Spleen (tissue), 11 donors: ENCODE data around the gene DCBLD2. TPM values are rescaled to one million over a fixed set of nuclear protein-coding genes. Genes with fewer than 3 reads are reported as not detected.

Source experiments
- DNase-seq: peaks from one replicate; pipeline ENCODE4 v3.0.0-alpha.2; 2020
- H3K27ac ChIP-seq, 8 donors: fragments of 200-600 bp; sonication (generic) in 7 of 8; 1 replicate in 4 of 8; 2 replicates in 4 of 8; pipeline versions ENCODE4 v1.5.0 to v1.8.0; 2016 to 2021; ENCODE audit warnings: inconsistent platforms in 4 of 8, mild to moderate bottlenecking in 4 of 8, moderate library complexity in 1 of 8
- H3K27me3 ChIP-seq, 7 donors: fragments of 200-600 bp; sonication (generic) in 6 of 7; replicated peaks in 1 of 7; 1 replicate in 4 of 7; 2 replicates in 3 of 7; pipeline versions ENCODE4 v1.5.0 to v1.8.0; 2016 to 2021; ENCODE audit warnings: inconsistent platforms in 3 of 7, mild to moderate bottlenecking in 1 of 7
- H3K36me3 ChIP-seq, 6 donors: fragments of 200-600 bp; sonication (generic) in 5 of 6; 1 replicate in 4 of 6; 2 replicates in 2 of 6; pipeline versions ENCODE4 v1.5.0 to v1.8.0; 2016 to 2021; ENCODE audit warnings: inconsistent platforms in 2 of 6
- H3K4me1 ChIP-seq, 6 donors: fragments of 200-600 bp; sonication (generic) in 5 of 6; 1 replicate in 3 of 6; 2 replicates in 3 of 6; pipeline versions ENCODE4 v1.5.0 to v1.8.0; 2016 to 2021; ENCODE audit warnings: inconsistent platforms in 3 of 6
- H3K4me3 ChIP-seq, 8 donors: fragments of 200-600 bp; sonication (generic) in 7 of 8; 1 replicate in 4 of 8; 2 replicates in 4 of 8; pipeline versions ENCODE4 v1.5.0 to v1.8.0; 2016 to 2021; ENCODE audit warnings: inconsistent platforms in 4 of 8, mild to moderate bottlenecking in 4 of 8, moderate library complexity in 2 of 8
- H3K9me3 ChIP-seq, 8 donors: fragments of 200-600 bp; sonication (generic) in 7 of 8; 1 replicate in 4 of 8; 2 replicates in 4 of 8; pipeline versions ENCODE4 v1.5.0 to v1.8.0; 2016 to 2021; ENCODE audit warnings: inconsistent platforms in 4 of 8
- CTCF ChIP-seq, 11 experiments: fragments of 200-600 bp in 7 of 11; fragments of 450-650 bp in 4 of 11; sonication (generic) in 4 of 11; IDR thresholded peaks in 8 of 11; conservative IDR thresholded peaks in 3 of 11; 1 replicate in 7 of 11; 2 replicates in 4 of 11; pipeline versions ENCODE4 v1.4.0 to v1.8.0; 2016 to 2021; ENCODE audit warnings: antibody characterized with exemption in 11 of 11, inconsistent platforms in 4 of 11, mild to moderate bottlenecking in 1 of 11
- POLR2A ChIP-seq, 3 donors: fragments of 450-650 bp; IDR thresholded peaks; one replicate each; pipeline ENCODE4 v1.5.1; 2017; ENCODE audit warnings: antibody characterized with exemption in 3 of 3, mild to moderate bottlenecking in 1 of 3
- POLR2AphosphoS5 ChIP-seq, 3 donors: sonication (generic); formaldehyde crosslinking; IDR thresholded peaks; one replicate each; pipeline ENCODE4 v1.5.1; 2017; ENCODE audit warnings: antibody characterized with exemption in 3 of 3
- WGBS, 5 donors: extraction: QIAGEN DNeasy Blood & Tissue Kit in 3 of 5; methylation state at CpG; one replicate each; pipeline versions ENCODE4 v1.1.5 to v1.1.7; 2013 to 2018; 5-methylcytosine and 5-hydroxymethylcytosine counted together
- intact Hi-C: fragments of 100-400 bp; cut with DNase I; formaldehyde crosslinking; loops from one replicate; pipeline ENCODE4 v1.15.0; 2023; ENCODE audit warnings: low total_unique reads
- polyA plus RNA-seq, 3 donors: library from polyadenylated mRNA; stranded (reverse); fragments of 200-250 nt; gene quantifications; one replicate each; pipeline ENCODE4 v1.2.1, GENCODE V29; 2013
- total RNA-seq, 7 donors: library from RNA; depleted of rRNA in 3 of 7; stranded (reverse); fragments of >200 nt in 3 of 7; fragmentation: NEBNext Ultra II Directional in 4 of 7; extraction: Animal tissue kit (Norgen Biotek cat#: 25700) in 4 of 7; gene quantifications; one replicate each; pipeline versions ENCODE4 v1.1.0 to v1.2.1, GENCODE V29; 2016 to 2021
- donor health status: healthy with polysubstance abuse.
- donor health status: DM: no; HTN: no; CAD: no; lungs with moderate emphysema.
- donor health status: DM: no; HTN: no; CAD: no.
- donor health status: Bipolar disorder and iron deficiency.
- donor health status: healthy.
- donor health status: DM: no; HTN: no; CAD: no.
- donor health status: DM: yes; HTN: yes; CAD: no.

DCBLD2 gene
- total and polyA plus RNA-seq, 10 donors: 0.91 to 10.4 (median 4.3) TPM

- TF ChIP-seq POLR2AphosphoS5 (IDR thresholded peaks at IDR 0.05) (no peak), POLR2A (IDR thresholded peaks at IDR 0.05) (no peak), CTCF (IDR thresholded peaks at IDR 0.05 in 8 of 11, conservative IDR thresholded peaks at IDR 0.05 in 3 of 11) (no peak)
- WGBS, 5 donors: 54 to 87% (median 70%) methylated on average over 1 of the region's 1 CpG
- Histone ChIP-seq H3K4me3 (no peak overlapping the region), H3K27me3 (peaks cover 0 to 24% (median 0%) of the 10 kb centered on the region in 7 donors), H3K27ac (no peak overlapping the region), H3K36me3 (no peaks in the 10 kb centered on the region), H3K9me3 (no peaks in the 10 kb centered on the region), H3K4me1 (no peaks in the 10 kb centered on the region)
- no peak for DNase-seq
- intact Hi-C loops: no loop called here
Measured at GRCh38 chr3:98917608-98918007, 16.1 kb upstream of the DCBLD2 start.

GRCh38 chr3:98914210-98915080, 12.9 kb upstream of the DCBLD2 start:
- Histone ChIP-seq H3K27ac (no peak overlapping the region), H3K36me3 (no peaks in the 10 kb centered on the region), H3K4me1 (no peaks in the 10 kb centered on the region), H3K9me3 (peaks cover 0 to 11% (median under 1%) of the 10 kb centered on the region in 8 donors), H3K27me3 (peaks cover 0 to 17% (median 0%) of the 10 kb centered on the region in 7 donors), H3K4me3 (no peak overlapping the region)
- intact Hi-C loops: no loop called here
- TF ChIP-seq CTCF (IDR thresholded peaks at IDR 0.05 in 8 of 11, conservative IDR thresholded peaks at IDR 0.05 in 3 of 11) (no peak), POLR2AphosphoS5 (IDR thresholded peaks at IDR 0.05) (no peak), POLR2A (IDR thresholded peaks at IDR 0.05) (no peak)
- DNase-seq: no peak
- WGBS, 5 donors: 71 to 85% (median 76%) methylated on average over 10 of the region's 10 CpGs

GRCh38 chr3:98912448-98912847, 11.0 kb upstream of the DCBLD2 start:
- WGBS, 5 donors: 65 to 79% (median 68%) methylated on average over 1 of the region's 1 CpG
- no peak for DNase-seq
- intact Hi-C loops: no loop called here

More at GRCh38 chr3:98912448-98912847, 11.0 kb upstream of the DCBLD2 start:
- Histone ChIP-seq H3K36me3 (no peaks in the 10 kb centered on the region), H3K27me3 (peaks cover 0 to 14% (median 0%) of the 10 kb centered on the region in 7 donors), H3K4me1 (no peaks in the 10 kb centered on the region), H3K27ac (no peak overlapping the region), H3K9me3 (peaks cover 0 to 18% (median 6%) of the 10 kb centered on the region in 8 donors), H3K4me3 (no peak overlapping the region)
- TF ChIP-seq POLR2A (IDR thresholded peaks at IDR 0.05): no peak
- no peak for TF ChIP-seq POLR2AphosphoS5 (IDR thresholded peaks at IDR 0.05)
- TF ChIP-seq CTCF (IDR thresholded peaks at IDR 0.05 in 8 of 11, conservative IDR thresholded peaks at IDR 0.05 in 3 of 11): no peak
